D341Med (cell line): ENCODE data around the gene WIF1.

Source experiments
- DNase-seq: peaks from one replicate; pipeline ENCODE4 v3.0.0; 2012; ENCODE audit warnings: low spot score

The WIF1 gene

GRCh38 chr12:65122703-65123102, 1.6 kb upstream of the WIF1 start:
- DNase-seq = no peak

- DNase-seq = no peak
Measured at GRCh38 chr12:65121956-65122469, 908 bp upstream of the WIF1 start.

GRCh38 chr12:65119063-65119462, 2.0 kb downstream of the WIF1 start:
- DNase-seq = no peak

- no peak for DNase-seq
Measured at GRCh38 chr12:65113621-65114035, 7.5 kb downstream of the WIF1 start.

- no peak for DNase-seq
Measured at GRCh38 chr12:65106948-65107347, 14.2 kb downstream of the WIF1 start.

- no peak for DNase-seq
Measured at GRCh38 chr12:65100140-65100539, 21.0 kb downstream of the WIF1 start.

- no peak for DNase-seq
Measured at GRCh38 chr12:65099182-65099581, 21.9 kb downstream of the WIF1 start.

- no peak for DNase-seq
Measured at GRCh38 chr12:65098364-65098763, 22.7 kb downstream of the WIF1 start.

GRCh38 chr12:65094722-65095121, 26.4 kb downstream of the WIF1 start:
- no peak for DNase-seq

- no peak for DNase-seq
Measured at GRCh38 chr12:65093606-65094005, 27.5 kb downstream of the WIF1 start.

- DNase-seq = no peak
Measured at GRCh38 chr12:65090461-65090860, 30.6 kb downstream of the WIF1 start.

- no peak for DNase-seq
Measured at GRCh38 chr12:65086236-65086635, 34.9 kb downstream of the WIF1 start.

- no peak for DNase-seq
Measured at GRCh38 chr12:65084579-65084978, 36.5 kb downstream of the WIF1 start.

GRCh38 chr12:65083581-65083980, 37.5 kb downstream of the WIF1 start:
- DNase-seq = no peak

GRCh38 chr12:65082406-65082805, 38.7 kb downstream of the WIF1 start:
- DNase-seq = no peak

GRCh38 chr12:65081496-65081895, 39.6 kb downstream of the WIF1 start:
- no peak for DNase-seq

GRCh38 chr12:65074932-65075331, 46.2 kb downstream of the WIF1 start:
- no peak for DNase-seq

GRCh38 chr12:65069336-65069735, 51.8 kb downstream of the WIF1 start:
- DNase-seq = no peak

GRCh38 chr12:65067383-65067782, 53.7 kb downstream of the WIF1 start:
- no peak for DNase-seq

- no peak for DNase-seq
Measured at GRCh38 chr12:65055859-65056258, 65.2 kb downstream of the WIF1 start.

- DNase-seq = no peak
Measured at GRCh38 chr12:65051218-65051617, 69.9 kb downstream of the WIF1 start.

GRCh38 chr12:65045269-65045668, 75.8 kb downstream of the WIF1 start:
- no peak for DNase-seq

GRCh38 chr12:65039301-65039700, 81.8 kb downstream of the WIF1 start:
- DNase-seq = no peak

GRCh38 chr12:65025136-65025535, 96.0 kb downstream of the WIF1 start:
- DNase-seq = no peak

- no peak for DNase-seq
Measured at GRCh38 chr12:65023485-65023884, 97.6 kb downstream of the WIF1 start.
